Parathyroid adenoma (tissue), 2 donors: ENCODE data around the gene MSMO1.

Source experiments
- H2AFZ ChIP-seq: fragments of 300-600 bp; sonication (generic); one replicate; pipeline ENCODE4 v1.7.0; 2017; ENCODE audit warnings: antibody characterized with exemption, mild to moderate bottlenecking
- H3K27ac ChIP-seq: fragments of 300-600 bp; sonication (generic); one replicate; pipeline ENCODE4 v1.7.0; 2017
- H3K27me3 ChIP-seq: fragments of 300-600 bp; sonication (generic); one replicate; pipeline ENCODE4 v1.7.0; 2017; ENCODE audit warnings: low read length; ENCODE audit not compliant: control insufficient read depth, insufficient read depth
- H3K36me3 ChIP-seq: fragments of 300-600 bp; sonication (generic); one replicate; pipeline ENCODE4 v1.7.0; 2017; ENCODE audit warnings: low read length; ENCODE audit not compliant: control insufficient read depth, insufficient read depth
- H3K4me1 ChIP-seq: fragments of 300-600 bp; sonication (generic); one replicate; pipeline ENCODE4 v1.7.0; 2017; ENCODE audit warnings: control low read depth
- H3K4me2 ChIP-seq: fragments of 300-600 bp; sonication (generic); one replicate; pipeline ENCODE4 v1.7.0; 2017; ENCODE audit warnings: low read length
- H3K4me3 ChIP-seq: fragments of 300-600 bp; sonication (generic); one replicate; pipeline ENCODE4 v1.7.0; 2017; ENCODE audit warnings: low read depth, low read length
- H3K79me2 ChIP-seq: fragments of 300-600 bp; sonication (generic); one replicate; pipeline ENCODE4 v1.7.0; 2017; ENCODE audit warnings: control low read depth
- H3K9ac ChIP-seq: fragments of 300-600 bp; sonication (generic); one replicate; pipeline ENCODE4 v1.7.0; 2017; ENCODE audit warnings: mild to moderate bottlenecking
- H3K9me3 ChIP-seq: fragments of 300-600 bp; sonication (generic); one replicate; pipeline ENCODE4 v1.7.0; 2017; ENCODE audit warnings: low read length; ENCODE audit not compliant: control insufficient read depth
- TF ChIP-seq, protein P1 (sequence below): fragments of 300-600 bp; sonication (generic); IDR thresholded peaks from one replicate; pipeline ENCODE4 v1.7.0; 2017; ENCODE audit warnings: antibody characterized with exemption, mild to moderate bottlenecking
- donor health status: primary hyperparathyroidism.

The MSMO1 gene

DNA sequence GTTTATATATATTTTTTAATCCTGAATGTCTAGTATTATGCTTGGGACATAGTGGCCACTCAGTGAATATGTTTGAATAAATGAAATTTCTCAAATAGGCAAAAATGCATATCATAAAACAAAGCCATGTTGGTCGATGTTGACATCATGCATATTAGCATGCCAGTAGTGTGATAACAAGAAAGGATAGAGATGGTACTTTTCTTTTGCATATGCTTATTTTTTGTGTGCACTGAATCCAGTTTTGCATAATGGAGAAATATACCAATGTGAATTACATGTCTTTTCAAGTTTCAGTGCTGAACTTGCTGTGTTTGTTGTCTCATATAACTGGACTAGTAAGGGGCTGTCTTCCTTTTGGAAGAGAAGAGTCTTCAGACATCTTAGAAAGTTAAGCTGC lies 58.9 kb downstream of the MSMO1 start:
- no peak overlapping the region for H3K4me3 ChIP-seq

GRCh38 chr4:165388756-165389155 lies 61.3 kb downstream of the MSMO1 start:
- Histone ChIP-seq H3K9me3 (no peaks in the 10 kb centered on the region), H3K9ac (no peak overlapping the region), H3K27ac (no peak overlapping the region), H3K4me1 (no peaks in the 10 kb centered on the region), H3K36me3 (no peaks in the 10 kb centered on the region), H3K4me2 (no peak overlapping the region), H2AFZ (no peak overlapping the region), H3K27me3 (no peaks in the 10 kb centered on the region), H3K4me3 (no peak overlapping the region), H3K79me2 (no peaks in the 10 kb centered on the region)
- TF ChIP-seq, protein P1, sequence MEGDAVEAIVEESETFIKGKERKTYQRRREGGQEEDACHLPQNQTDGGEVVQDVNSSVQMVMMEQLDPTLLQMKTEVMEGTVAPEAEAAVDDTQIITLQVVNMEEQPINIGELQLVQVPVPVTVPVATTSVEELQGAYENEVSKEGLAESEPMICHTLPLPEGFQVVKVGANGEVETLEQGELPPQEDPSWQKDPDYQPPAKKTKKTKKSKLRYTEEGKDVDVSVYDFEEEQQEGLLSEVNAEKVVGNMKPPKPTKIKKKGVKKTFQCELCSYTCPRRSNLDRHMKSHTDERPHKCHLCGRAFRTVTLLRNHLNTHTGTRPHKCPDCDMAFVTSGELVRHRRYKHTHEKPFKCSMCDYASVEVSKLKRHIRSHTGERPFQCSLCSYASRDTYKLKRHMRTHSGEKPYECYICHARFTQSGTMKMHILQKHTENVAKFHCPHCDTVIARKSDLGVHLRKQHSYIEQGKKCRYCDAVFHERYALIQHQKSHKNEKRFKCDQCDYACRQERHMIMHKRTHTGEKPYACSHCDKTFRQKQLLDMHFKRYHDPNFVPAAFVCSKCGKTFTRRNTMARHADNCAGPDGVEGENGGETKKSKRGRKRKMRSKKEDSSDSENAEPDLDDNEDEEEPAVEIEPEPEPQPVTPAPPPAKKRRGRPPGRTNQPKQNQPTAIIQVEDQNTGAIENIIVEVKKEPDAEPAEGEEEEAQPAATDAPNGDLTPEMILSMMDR, result no peak

More for the DNA sequence above, 58.9 kb downstream of the MSMO1 start:
- Histone ChIP-seq H3K4me1 (no peaks in the 10 kb centered on the region), H3K4me2 (no peak overlapping the region), H3K9me3 (no peaks in the 10 kb centered on the region), H3K9ac (no peak overlapping the region), H3K79me2 (no peaks in the 10 kb centered on the region), H3K36me3 (no peaks in the 10 kb centered on the region), H2AFZ (no peak overlapping the region), H3K27me3 (no peaks in the 10 kb centered on the region), H3K27ac (no peak overlapping the region)
- TF ChIP-seq, protein P1, result no peak
